Neural progenitor cell (in vitro differentiated cells): Measurements from ENCODE around the gene ARHGAP24.

Experiments used
- CTCF ChIP-seq: fragments of 200-600 bp; sonication (generic); IDR thresholded peaks from 2 replicates; pipeline ENCODE4 v1.5.1; 2017; ENCODE audit warnings: antibody characterized with exemption, mild to moderate bottlenecking
- EZH2 ChIP-seq: fragments of 200-600 bp; sonication (generic); IDR thresholded peaks from 2 replicates; pipeline ENCODE4 v1.6.1; 2017; ENCODE audit warnings: antibody characterized with exemption, mild to moderate bottlenecking, moderate library complexity
- EZH2phosphoT487 ChIP-seq: fragments of 200-600 bp; sonication (generic); IDR thresholded peaks from 2 replicates; pipeline ENCODE4 v1.6.1; 2017; ENCODE audit warnings: antibody characterized with exemption

DNA sequence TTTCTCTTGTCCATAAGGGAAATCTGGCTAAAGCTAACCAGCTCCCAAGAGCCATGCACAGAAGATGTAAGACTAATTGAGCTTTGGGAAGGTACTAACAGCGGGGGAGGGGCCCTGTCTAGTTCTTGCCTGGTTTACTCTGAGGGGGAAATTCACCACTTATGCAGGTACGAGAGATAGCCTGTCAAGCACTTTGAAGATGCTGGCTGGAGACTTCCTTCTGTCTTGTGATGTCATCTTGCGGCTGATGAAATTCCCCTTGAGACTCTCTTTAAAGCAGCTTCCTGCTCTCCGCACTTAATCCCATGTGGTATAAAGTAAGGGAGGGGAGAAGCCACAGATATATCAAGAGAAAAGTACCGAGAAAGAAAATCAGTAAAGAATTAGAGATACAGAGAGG, 539.6 kb downstream of the ARHGAP24 start:
- TF ChIP-seq CTCF, result no peak
- no peak for TF ChIP-seq EZH2phosphoT487
- TF ChIP-seq EZH2, result no peak
